Measurements from ENCODE around the gene VTI1A.

The VTI1A gene

GRCh38 chr10:112631501-112632400 is 184.7 kb downstream of the VTI1A start:
- no peak for FAIRE-seq
- no peak for DNase-seq (ENCODE audit: insufficient read length)
- TF ChIP-seq POLR2AphosphoS5 (IDR thresholded peaks at IDR 0.05; ENCODE audit: low read depth, low read length), result no peak
- no peak for TF ChIP-seq TAF1 (IDR thresholded peaks at IDR 0.05; ENCODE audit: borderline replicate concordance, low read depth, low read length)
- TF ChIP-seq POLR2A (IDR thresholded peaks at IDR 0.05; ENCODE audit: low read depth, low read length), result no peak

- TF ChIP-seq POLR2A (IDR thresholded peaks at IDR 0.05; ENCODE audit: low read depth, low read length) (no peak), TAF1 (IDR thresholded peaks at IDR 0.05; ENCODE audit: borderline replicate concordance, low read depth, low read length) (no peak), POLR2AphosphoS5 (IDR thresholded peaks at IDR 0.05; ENCODE audit: low read depth, low read length) (no peak)
- no peak for FAIRE-seq
These were observed 187.2 kb downstream of the VTI1A start for GRCh38 chr10:112634096-112634830.

GRCh38 chr10:112637901-112638300 is 190.9 kb downstream of the VTI1A start:
- FAIRE-seq (no peak), DNase-seq (ENCODE audit: insufficient read length) (no peak)
- TF ChIP-seq POLR2AphosphoS5 (IDR thresholded peaks at IDR 0.05; ENCODE audit: low read depth, low read length), result no peak
- TF ChIP-seq POLR2A (IDR thresholded peaks at IDR 0.05; ENCODE audit: low read depth, low read length), result no peak
- no peak for TF ChIP-seq TAF1 (IDR thresholded peaks at IDR 0.05; ENCODE audit: borderline replicate concordance, low read depth, low read length)

More at GRCh38 chr10:112634096-112634830, 187.2 kb downstream of the VTI1A start:
- no peak for DNase-seq (ENCODE audit: insufficient read length)

- no peak for FAIRE-seq
- TF ChIP-seq TAF1 (IDR thresholded peaks at IDR 0.05; ENCODE audit: borderline replicate concordance, low read depth, low read length), result no peak
- no peak for TF ChIP-seq POLR2AphosphoS5 (IDR thresholded peaks at IDR 0.05; ENCODE audit: low read depth, low read length)
- no peak for TF ChIP-seq POLR2A (IDR thresholded peaks at IDR 0.05; ENCODE audit: low read depth, low read length)
These were observed 192.3 kb downstream of the VTI1A start for GRCh38 chr10:112639298-112639697.

GRCh38 chr10:112640638-112641037 is 193.6 kb downstream of the VTI1A start:
- TF ChIP-seq TAF1 (IDR thresholded peaks at IDR 0.05; ENCODE audit: borderline replicate concordance, low read depth, low read length) (no peak), POLR2AphosphoS5 (IDR thresholded peaks at IDR 0.05; ENCODE audit: low read depth, low read length) (no peak), POLR2A (IDR thresholded peaks at IDR 0.05; ENCODE audit: low read depth, low read length) (no peak)
- no peak for FAIRE-seq
- no peak for DNase-seq (ENCODE audit: insufficient read length)

More at GRCh38 chr10:112639298-112639697, 192.3 kb downstream of the VTI1A start:
- DNase-seq (ENCODE audit: insufficient read length), result no peak

- no peak for FAIRE-seq
- TF ChIP-seq POLR2A (IDR thresholded peaks at IDR 0.05; ENCODE audit: low read depth, low read length) (no peak), POLR2AphosphoS5 (IDR thresholded peaks at IDR 0.05; ENCODE audit: low read depth, low read length) (no peak), TAF1 (IDR thresholded peaks at IDR 0.05; ENCODE audit: borderline replicate concordance, low read depth, low read length) (no peak)
These were observed 196.7 kb downstream of the VTI1A start for GRCh38 chr10:112643600-112644264.

GRCh38 chr10:112644265-112644645 is 197.2 kb downstream of the VTI1A start:
- DNase-seq (ENCODE audit: insufficient read length) (no peak), FAIRE-seq (no peak)
- TF ChIP-seq POLR2A (IDR thresholded peaks at IDR 0.05; ENCODE audit: low read depth, low read length) (no peak), TAF1 (IDR thresholded peaks at IDR 0.05; ENCODE audit: borderline replicate concordance, low read depth, low read length) (no peak), POLR2AphosphoS5 (IDR thresholded peaks at IDR 0.05; ENCODE audit: low read depth, low read length) (no peak)

More at GRCh38 chr10:112643600-112644264, 196.7 kb downstream of the VTI1A start:
- no peak for DNase-seq (ENCODE audit: insufficient read length)

- TF ChIP-seq TAF1 (IDR thresholded peaks at IDR 0.05; ENCODE audit: borderline replicate concordance, low read depth, low read length), result no peak
- no peak for TF ChIP-seq POLR2AphosphoS5 (IDR thresholded peaks at IDR 0.05; ENCODE audit: low read depth, low read length)
- TF ChIP-seq POLR2A (IDR thresholded peaks at IDR 0.05; ENCODE audit: low read depth, low read length), result no peak
- DNase-seq (ENCODE audit: insufficient read length) (no peak), FAIRE-seq (no peak)
These were observed 202.2 kb downstream of the VTI1A start for GRCh38 chr10:112649006-112649821.

- DNase-seq (ENCODE audit: insufficient read length) (no peak), FAIRE-seq (no peak)
- TF ChIP-seq POLR2A (IDR thresholded peaks at IDR 0.05; ENCODE audit: low read depth, low read length) (no peak), POLR2AphosphoS5 (IDR thresholded peaks at IDR 0.05; ENCODE audit: low read depth, low read length) (no peak), TAF1 (IDR thresholded peaks at IDR 0.05; ENCODE audit: borderline replicate concordance, low read depth, low read length) (no peak)
These were observed 202.8 kb downstream of the VTI1A start for GRCh38 chr10:112649822-112650152.

GRCh38 chr10:112650588-112651030 is 203.6 kb downstream of the VTI1A start:
- DNase-seq (ENCODE audit: insufficient read length), result no peak
- peak; percentile 21 for FAIRE-seq
- TF ChIP-seq TAF1 (IDR thresholded peaks at IDR 0.05; ENCODE audit: borderline replicate concordance, low read depth, low read length) (no peak), POLR2A (IDR thresholded peaks at IDR 0.05; ENCODE audit: low read depth, low read length) (no peak), POLR2AphosphoS5 (IDR thresholded peaks at IDR 0.05; ENCODE audit: low read depth, low read length) (no peak)

All from GM12892 (cell line).